ENCODE results near the gene AFF3. TPM values are rescaled to one million over a fixed set of nuclear protein-coding genes. Genes with fewer than 3 reads are reported as not detected.

Gene AFF3
- total and polyA plus RNA-seq, 4 donors, result 4.2 to 90.9 (median 14.6) TPM

GRCh38 chr2:99863903-99864270 lies 278.5 kb downstream of the AFF3 start:
- no peaks in the 10 kb centered on the region for H3K36me3 ChIP-seq (ENCODE audit: control insufficient read depth in 4 of 4, insufficient read depth in 4 of 4, low read length in 4 of 4)
- no peak overlapping the region for H3K4me3 ChIP-seq
- ATAC-seq (ENCODE audit: insufficient read depth, low FRiP score) (no peak), DNase-seq (no peak)
- no peak overlapping the region for H3K27ac ChIP-seq (ENCODE audit: low read depth in 1 of 2, low read length in 1 of 2)
- no peak overlapping the region for H3K9ac ChIP-seq (ENCODE audit: insufficient read depth in 1 of 2, low read length in 2 of 2)
- no peaks in the 10 kb centered on the region for H3K27me3 ChIP-seq (ENCODE audit: control insufficient read depth in 3 of 3, insufficient read depth in 3 of 3, low read length in 2 of 3)
- WGBS, 2 donors, result 56 to 70% methylated on average over 2 of the region's 2 CpGs
- peaks cover 5 to 65% (median 16%) of the 10 kb centered on the region in 5 donors for H3K4me1 ChIP-seq (ENCODE audit: control insufficient read depth in 5 of 5, insufficient read depth in 5 of 5, low read length in 5 of 5)
- H3K9me3 ChIP-seq (ENCODE audit: control insufficient read depth in 4 of 4, insufficient read depth in 3 of 4, low read length in 3 of 4), result no peaks in the 10 kb centered on the region
- TF ChIP-seq, protein P1, sequence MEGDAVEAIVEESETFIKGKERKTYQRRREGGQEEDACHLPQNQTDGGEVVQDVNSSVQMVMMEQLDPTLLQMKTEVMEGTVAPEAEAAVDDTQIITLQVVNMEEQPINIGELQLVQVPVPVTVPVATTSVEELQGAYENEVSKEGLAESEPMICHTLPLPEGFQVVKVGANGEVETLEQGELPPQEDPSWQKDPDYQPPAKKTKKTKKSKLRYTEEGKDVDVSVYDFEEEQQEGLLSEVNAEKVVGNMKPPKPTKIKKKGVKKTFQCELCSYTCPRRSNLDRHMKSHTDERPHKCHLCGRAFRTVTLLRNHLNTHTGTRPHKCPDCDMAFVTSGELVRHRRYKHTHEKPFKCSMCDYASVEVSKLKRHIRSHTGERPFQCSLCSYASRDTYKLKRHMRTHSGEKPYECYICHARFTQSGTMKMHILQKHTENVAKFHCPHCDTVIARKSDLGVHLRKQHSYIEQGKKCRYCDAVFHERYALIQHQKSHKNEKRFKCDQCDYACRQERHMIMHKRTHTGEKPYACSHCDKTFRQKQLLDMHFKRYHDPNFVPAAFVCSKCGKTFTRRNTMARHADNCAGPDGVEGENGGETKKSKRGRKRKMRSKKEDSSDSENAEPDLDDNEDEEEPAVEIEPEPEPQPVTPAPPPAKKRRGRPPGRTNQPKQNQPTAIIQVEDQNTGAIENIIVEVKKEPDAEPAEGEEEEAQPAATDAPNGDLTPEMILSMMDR (IDR thresholded peaks at IDR 0.05; ENCODE audit: control extremely low read depth, extremely low read depth), result no peak

- Histone ChIP-seq H3K4me1 (ENCODE audit: control insufficient read depth in 5 of 5, insufficient read depth in 5 of 5, low read length in 5 of 5) (peaks cover 5 to 63% (median 16%) of the 10 kb centered on the region in 5 donors), H3K36me3 (ENCODE audit: control insufficient read depth in 4 of 4, insufficient read depth in 4 of 4, low read length in 4 of 4) (no peaks in the 10 kb centered on the region), H3K9me3 (ENCODE audit: control insufficient read depth in 4 of 4, insufficient read depth in 3 of 4, low read length in 3 of 4) (no peaks in the 10 kb centered on the region), H3K27ac (ENCODE audit: low read depth in 1 of 2, low read length in 1 of 2) (no peak overlapping the region), H3K4me3 (no peak overlapping the region), H3K9ac (ENCODE audit: insufficient read depth in 1 of 2, low read length in 2 of 2) (no peak overlapping the region), H3K27me3 (ENCODE audit: control insufficient read depth in 3 of 3, insufficient read depth in 3 of 3, low read length in 2 of 3) (no peaks in the 10 kb centered on the region)
- TF ChIP-seq, protein P1 (IDR thresholded peaks at IDR 0.05; ENCODE audit: control extremely low read depth, extremely low read depth), result no peak
- 89 to 95% methylated on average over 4 of the region's 4 CpGs for WGBS, 2 donors
- no peak for DNase-seq
- no peak for ATAC-seq (ENCODE audit: insufficient read depth, low FRiP score)
Observed at GRCh38 chr2:99863236-99863902, 279.0 kb downstream of the AFF3 start.

GRCh38 chr2:99862566-99862965 lies 279.8 kb downstream of the AFF3 start:
- Histone ChIP-seq H3K9ac (ENCODE audit: insufficient read depth in 1 of 2, low read length in 2 of 2) (no peak overlapping the region), H3K27me3 (ENCODE audit: control insufficient read depth in 3 of 3, insufficient read depth in 3 of 3, low read length in 2 of 3) (no peaks in the 10 kb centered on the region), H3K9me3 (ENCODE audit: control insufficient read depth in 4 of 4, insufficient read depth in 3 of 4, low read length in 3 of 4) (peaks cover 0 to 2% (median 0%) of the 10 kb centered on the region in 4 donors), H3K36me3 (ENCODE audit: control insufficient read depth in 4 of 4, insufficient read depth in 4 of 4, low read length in 4 of 4) (no peaks in the 10 kb centered on the region), H3K4me3 (no peak overlapping the region), H3K4me1 (ENCODE audit: control insufficient read depth in 5 of 5, insufficient read depth in 5 of 5, low read length in 5 of 5) (peaks cover 5 to 55% (median 12%) of the 10 kb centered on the region in 5 donors), H3K27ac (ENCODE audit: low read depth in 1 of 2, low read length in 1 of 2) (no peak overlapping the region)
- no peak for ATAC-seq (ENCODE audit: insufficient read depth, low FRiP score)
- WGBS, 2 donors, result 14 to 20% methylated on average over 3 of the region's 3 CpGs
- TF ChIP-seq, protein P1 (IDR thresholded peaks at IDR 0.05; ENCODE audit: control extremely low read depth, extremely low read depth), result no peak
- DNase-seq, result no peak

GRCh38 chr2:99861376-99861760 lies 281.0 kb downstream of the AFF3 start:
- H3K4me3 ChIP-seq, result no peak overlapping the region
- no peaks in the 10 kb centered on the region for H3K36me3 ChIP-seq (ENCODE audit: control insufficient read depth in 4 of 4, insufficient read depth in 4 of 4, low read length in 4 of 4)
- peaks cover 0 to 2% (median 0%) of the 10 kb centered on the region in 4 donors for H3K9me3 ChIP-seq (ENCODE audit: control insufficient read depth in 4 of 4, insufficient read depth in 3 of 4, low read length in 3 of 4)
- H3K27me3 ChIP-seq (ENCODE audit: control insufficient read depth in 3 of 3, insufficient read depth in 3 of 3, low read length in 2 of 3), result no peaks in the 10 kb centered on the region
- H3K27ac ChIP-seq (ENCODE audit: low read depth in 1 of 2, low read length in 1 of 2), result no peak overlapping the region
- no peak overlapping the region for H3K9ac ChIP-seq (ENCODE audit: insufficient read depth in 1 of 2, low read length in 2 of 2)
- DNase-seq, result no peak
- peaks cover 5 to 59% (median 12%) of the 10 kb centered on the region in 5 donors for H3K4me1 ChIP-seq (ENCODE audit: control insufficient read depth in 5 of 5, insufficient read depth in 5 of 5, low read length in 5 of 5)
- TF ChIP-seq, protein P1 (IDR thresholded peaks at IDR 0.05; ENCODE audit: control extremely low read depth, extremely low read depth), result no peak
- ATAC-seq (ENCODE audit: insufficient read depth, low FRiP score), result no peak
- WGBS, 2 donors, result 4 to 20% methylated on average over 2 of the region's 2 CpGs

Measured in lung (tissue), 12 donors.